Measurements from ENCODE around the gene F7. TPM values are rescaled to one million over a fixed set of nuclear protein-coding genes. Genes with fewer than 3 reads are reported as not detected.
A peak's percentile ranks its signal among the peaks of the same experiment; 100 is the strongest.
"Not testable (repeated sequence)": the region's sequence is repeated elsewhere in the genome, so short reads cannot be mapped to it uniquely, and the experiment has no call there.

F7 gene
- total RNA-seq, 1 donor from 2014 or later: not detected

DNA sequence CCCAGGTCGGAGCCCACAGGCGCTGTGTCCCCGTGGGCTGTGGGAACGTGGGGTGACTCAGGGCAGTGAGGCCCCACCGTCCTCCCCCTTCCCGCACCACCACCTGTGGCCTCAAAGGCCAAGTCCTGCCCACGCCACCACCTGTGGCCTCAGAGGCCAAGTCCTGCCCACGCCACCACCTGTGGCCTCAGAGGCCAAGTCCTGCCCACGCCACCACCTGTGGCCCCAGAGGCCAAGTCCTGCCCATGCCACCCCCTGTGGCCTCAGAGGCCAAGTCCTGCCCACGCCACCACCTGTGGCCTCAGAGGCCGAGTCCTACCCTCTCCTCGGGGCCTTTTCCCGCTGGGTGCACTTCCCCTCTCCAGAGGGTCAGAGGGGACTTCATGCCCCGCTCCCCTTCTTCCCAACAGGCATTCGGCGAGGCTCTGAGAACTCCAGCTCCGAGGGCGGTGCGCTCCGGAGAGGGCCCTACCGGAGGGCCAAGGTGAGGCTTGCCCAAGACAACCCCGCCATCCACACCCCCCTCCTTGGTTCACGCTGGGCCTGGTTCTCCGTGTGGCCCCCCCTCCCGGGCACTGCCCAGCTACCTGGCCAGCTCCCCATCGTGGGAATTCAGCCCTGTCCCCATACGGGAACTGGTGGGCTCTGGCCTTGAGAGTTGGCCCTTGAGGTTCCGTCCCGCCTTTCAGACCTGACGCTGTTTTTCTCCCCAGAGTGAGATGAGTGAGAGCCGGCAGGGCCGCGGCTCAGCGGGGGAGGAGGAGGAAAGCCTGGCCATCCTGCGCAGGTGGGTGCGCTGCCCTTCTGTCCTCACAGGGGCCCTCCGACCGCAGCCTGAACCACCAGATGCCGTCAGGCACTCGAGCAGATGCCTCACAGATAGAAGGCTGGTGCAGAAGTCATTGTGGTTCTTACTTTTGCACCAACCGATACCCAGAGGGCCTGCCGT lies 27.4 kb upstream of the F7 start:
- H3K36me3 ChIP-seq (ENCODE audit: control insufficient read depth, insufficient read depth, low read length): no peaks in the 10 kb centered on the region
- FAIRE-seq (no peak), DNase-seq (ENCODE audit: low read depth) (no peak)
- no peaks in the 10 kb centered on the region for H3K27me3 ChIP-seq (ENCODE audit: control insufficient read depth, insufficient read depth, low read length)
- H3K4me3 ChIP-seq (ENCODE audit: low read depth, low read length): no peak overlapping the region
- TF ChIP-seq, protein P1, sequence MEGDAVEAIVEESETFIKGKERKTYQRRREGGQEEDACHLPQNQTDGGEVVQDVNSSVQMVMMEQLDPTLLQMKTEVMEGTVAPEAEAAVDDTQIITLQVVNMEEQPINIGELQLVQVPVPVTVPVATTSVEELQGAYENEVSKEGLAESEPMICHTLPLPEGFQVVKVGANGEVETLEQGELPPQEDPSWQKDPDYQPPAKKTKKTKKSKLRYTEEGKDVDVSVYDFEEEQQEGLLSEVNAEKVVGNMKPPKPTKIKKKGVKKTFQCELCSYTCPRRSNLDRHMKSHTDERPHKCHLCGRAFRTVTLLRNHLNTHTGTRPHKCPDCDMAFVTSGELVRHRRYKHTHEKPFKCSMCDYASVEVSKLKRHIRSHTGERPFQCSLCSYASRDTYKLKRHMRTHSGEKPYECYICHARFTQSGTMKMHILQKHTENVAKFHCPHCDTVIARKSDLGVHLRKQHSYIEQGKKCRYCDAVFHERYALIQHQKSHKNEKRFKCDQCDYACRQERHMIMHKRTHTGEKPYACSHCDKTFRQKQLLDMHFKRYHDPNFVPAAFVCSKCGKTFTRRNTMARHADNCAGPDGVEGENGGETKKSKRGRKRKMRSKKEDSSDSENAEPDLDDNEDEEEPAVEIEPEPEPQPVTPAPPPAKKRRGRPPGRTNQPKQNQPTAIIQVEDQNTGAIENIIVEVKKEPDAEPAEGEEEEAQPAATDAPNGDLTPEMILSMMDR (IDR thresholded peaks at IDR 0.05; ENCODE audit: insufficient read depth, low read length, severe bottlenecking): no peak

DNA sequence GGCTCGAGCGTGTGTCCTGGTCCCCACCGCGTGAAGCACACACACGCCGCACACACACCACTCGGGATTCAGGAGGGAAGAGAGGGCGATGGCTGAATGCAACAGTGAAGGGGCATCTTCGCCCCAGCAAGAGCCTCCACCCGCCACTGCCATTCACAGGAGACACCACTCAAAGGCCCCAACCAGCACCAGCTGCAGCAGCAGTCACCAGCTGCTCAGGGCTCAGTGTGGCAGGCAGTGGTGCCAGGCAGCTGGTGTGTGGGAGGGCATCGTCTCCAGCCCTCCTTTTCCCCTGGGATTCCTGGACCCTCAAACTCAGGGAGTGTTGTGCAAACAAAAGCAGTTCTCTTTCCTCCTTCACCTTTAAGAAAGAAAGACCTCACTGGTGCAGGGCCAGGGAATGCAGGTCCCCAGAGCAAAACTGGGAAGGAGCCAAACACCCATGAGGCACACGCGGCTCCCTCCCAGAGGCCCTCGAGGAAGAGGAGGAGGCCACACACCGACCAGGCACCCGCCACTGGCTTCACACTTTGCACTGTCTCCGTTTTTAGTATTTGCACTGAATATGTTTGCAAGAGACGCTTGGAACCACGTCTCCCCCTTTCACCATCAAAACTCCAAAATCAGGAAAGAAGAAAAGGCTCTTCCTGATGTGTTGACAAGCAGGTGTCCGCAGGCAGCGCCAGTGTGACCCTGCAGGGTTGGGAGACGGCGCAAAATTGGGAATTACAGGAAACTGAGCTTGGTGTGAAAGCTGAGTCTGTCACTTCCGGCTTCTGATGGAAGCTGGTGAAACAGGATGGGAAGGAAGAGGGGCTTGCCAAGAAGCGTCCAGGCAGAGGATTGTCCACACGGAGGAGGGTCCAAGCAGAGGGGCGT lies 26.4 kb upstream of the F7 start:
- H3K36me3 ChIP-seq (ENCODE audit: control insufficient read depth, insufficient read depth, low read length): no peaks in the 10 kb centered on the region
- H3K4me3 ChIP-seq (ENCODE audit: low read depth, low read length): no peak overlapping the region
- DNase-seq (ENCODE audit: low read depth) (no peak), FAIRE-seq (no peak)
- TF ChIP-seq, protein P1 (IDR thresholded peaks at IDR 0.05; ENCODE audit: insufficient read depth, low read length, severe bottlenecking): no peak
- no peaks in the 10 kb centered on the region for H3K27me3 ChIP-seq (ENCODE audit: control insufficient read depth, insufficient read depth, low read length)

DNA sequence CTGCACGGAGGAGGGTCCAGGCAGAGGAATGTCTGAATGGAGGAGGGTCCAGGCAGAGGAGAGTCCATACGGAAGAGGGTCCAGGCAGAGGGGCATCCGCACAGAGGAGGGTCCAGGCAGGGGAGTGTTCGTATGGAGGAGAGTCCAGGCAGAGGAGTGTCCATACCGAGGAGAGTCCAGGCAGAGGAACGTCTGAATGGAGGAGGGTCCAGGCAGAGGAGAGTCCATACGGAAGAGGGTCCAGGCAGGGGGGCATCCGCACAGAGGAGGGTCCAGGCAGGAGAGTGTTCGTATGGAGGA lies 25.9 kb upstream of the F7 start:
- H3K27me3 ChIP-seq (ENCODE audit: control insufficient read depth, insufficient read depth, low read length); H3K36me3 ChIP-seq (ENCODE audit: control insufficient read depth, insufficient read depth, low read length); DNase-seq (ENCODE audit: low read depth); H3K4me3 ChIP-seq (ENCODE audit: low read depth, low read length): not testable (repeated sequence)
- FAIRE-seq: peak; percentile 99

DNA sequence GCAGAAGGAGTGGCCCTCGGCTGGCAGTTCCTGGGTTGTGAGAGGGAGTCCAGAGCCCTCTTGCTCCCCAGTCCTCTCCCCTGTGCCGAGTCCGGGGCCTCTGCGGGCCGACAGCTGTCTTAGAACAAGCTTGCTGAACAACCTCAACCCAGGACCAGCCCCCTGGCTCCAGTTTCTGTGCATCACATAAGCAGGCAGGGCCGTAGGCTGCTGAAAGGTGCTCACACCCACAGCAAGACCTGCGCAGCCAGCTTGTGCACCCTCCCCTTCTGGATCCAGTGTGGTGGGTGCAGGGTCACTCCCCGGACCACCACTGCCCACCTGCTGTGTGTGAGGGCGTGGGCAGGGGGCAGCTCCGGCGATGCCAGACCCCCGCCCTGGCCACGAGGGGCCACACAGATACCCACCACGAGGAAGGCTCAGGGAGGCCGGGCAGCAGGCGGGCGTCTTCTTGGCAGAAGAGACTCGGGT lies 25.2 kb upstream of the F7 start:
- H3K27me3 ChIP-seq (ENCODE audit: control insufficient read depth, insufficient read depth, low read length): no peaks in the 10 kb centered on the region
- TF ChIP-seq, protein P1 (IDR thresholded peaks at IDR 0.05; ENCODE audit: insufficient read depth, low read length, severe bottlenecking): no peak
- DNase-seq (ENCODE audit: low read depth) (no peak), FAIRE-seq (no peak)
- H3K4me3 ChIP-seq (ENCODE audit: low read depth, low read length): no peak overlapping the region
- no peaks in the 10 kb centered on the region for H3K36me3 ChIP-seq (ENCODE audit: control insufficient read depth, insufficient read depth, low read length)

DNA sequence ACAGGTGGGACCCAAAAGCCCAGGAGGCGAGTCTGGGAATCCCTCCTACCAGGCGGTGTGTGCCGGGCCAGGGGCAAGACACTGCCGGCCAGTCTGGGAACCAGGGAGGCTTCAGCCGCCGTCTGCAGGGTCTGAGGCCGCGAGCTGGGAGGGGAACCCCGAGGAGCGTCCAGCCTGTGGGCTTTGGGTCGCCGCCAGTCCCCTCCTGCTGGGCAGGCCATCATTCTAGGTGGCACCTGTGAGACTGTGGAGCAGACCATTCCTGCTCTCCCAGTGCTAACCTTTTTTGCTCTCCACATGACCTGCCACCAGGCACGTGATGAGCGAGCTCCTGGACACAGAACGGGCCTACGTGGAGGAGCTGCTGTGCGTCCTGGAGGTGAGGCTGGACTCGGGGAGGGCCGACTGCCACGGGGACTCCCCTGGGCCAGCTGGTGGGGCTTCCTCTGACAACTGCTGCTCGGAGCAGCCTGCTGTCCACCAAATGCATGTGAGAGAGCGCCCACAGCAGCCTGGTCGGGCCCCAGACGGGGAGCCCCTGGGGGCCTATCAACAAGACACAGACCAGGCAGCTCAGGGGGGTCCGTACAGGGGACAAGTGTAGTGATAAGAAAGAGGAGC lies 24.6 kb upstream of the F7 start:
- H3K27me3 ChIP-seq (ENCODE audit: control insufficient read depth, insufficient read depth, low read length): no peaks in the 10 kb centered on the region
- DNase-seq (ENCODE audit: low read depth) (no peak), FAIRE-seq (no peak)
- no peak overlapping the region for H3K4me3 ChIP-seq (ENCODE audit: low read depth, low read length)
- no peaks in the 10 kb centered on the region for H3K36me3 ChIP-seq (ENCODE audit: control insufficient read depth, insufficient read depth, low read length)
- TF ChIP-seq, protein P1 (IDR thresholded peaks at IDR 0.05; ENCODE audit: insufficient read depth, low read length, severe bottlenecking): no peak
